Prostate gland (tissue), 2 donors: ENCODE measurements around the gene UCN2.

Experiments
- POLR2A ChIP-seq: fragments of 450-650 bp; IDR thresholded peaks from one replicate; pipeline ENCODE4 v1.6.1; 2016; ENCODE audit warnings: antibody characterized with exemption, mild to moderate bottlenecking
- TF ChIP-seq, protein P1 (sequence below), 4 experiments: fragments of 200-600 bp in 2 of 4; fragments of 450-650 bp in 2 of 4; sonication (generic) in 2 of 4; IDR thresholded peaks; 1 replicate in 3 of 4; 2 replicates in 1 of 4; pipeline ENCODE4 v1.5.1; 2016 to 2019; ENCODE audit warnings: antibody characterized with exemption in 4 of 4, mild to moderate bottlenecking in 2 of 4, moderate library complexity in 2 of 4

DNA sequence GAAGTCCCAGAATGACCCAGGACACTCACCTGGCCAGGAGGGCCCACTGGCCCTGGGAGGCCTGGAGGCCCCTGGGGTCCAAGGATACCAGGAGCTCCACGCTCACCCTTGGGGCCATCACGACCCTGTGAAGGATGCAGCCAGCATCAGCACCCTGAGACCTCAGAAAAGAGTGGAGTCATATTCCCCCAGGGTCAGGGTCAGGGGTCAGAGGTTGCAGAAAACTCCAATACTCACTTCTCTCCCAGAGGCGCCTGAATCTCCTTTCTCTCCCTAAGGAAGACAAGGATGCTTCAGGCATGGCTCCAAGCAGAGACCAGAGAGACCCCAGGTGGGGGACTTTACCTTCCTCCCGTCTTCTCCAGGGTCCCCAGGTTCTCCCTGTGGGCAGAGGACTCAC, 13.1 kb upstream of the UCN2 start:
- TF ChIP-seq, protein P1, sequence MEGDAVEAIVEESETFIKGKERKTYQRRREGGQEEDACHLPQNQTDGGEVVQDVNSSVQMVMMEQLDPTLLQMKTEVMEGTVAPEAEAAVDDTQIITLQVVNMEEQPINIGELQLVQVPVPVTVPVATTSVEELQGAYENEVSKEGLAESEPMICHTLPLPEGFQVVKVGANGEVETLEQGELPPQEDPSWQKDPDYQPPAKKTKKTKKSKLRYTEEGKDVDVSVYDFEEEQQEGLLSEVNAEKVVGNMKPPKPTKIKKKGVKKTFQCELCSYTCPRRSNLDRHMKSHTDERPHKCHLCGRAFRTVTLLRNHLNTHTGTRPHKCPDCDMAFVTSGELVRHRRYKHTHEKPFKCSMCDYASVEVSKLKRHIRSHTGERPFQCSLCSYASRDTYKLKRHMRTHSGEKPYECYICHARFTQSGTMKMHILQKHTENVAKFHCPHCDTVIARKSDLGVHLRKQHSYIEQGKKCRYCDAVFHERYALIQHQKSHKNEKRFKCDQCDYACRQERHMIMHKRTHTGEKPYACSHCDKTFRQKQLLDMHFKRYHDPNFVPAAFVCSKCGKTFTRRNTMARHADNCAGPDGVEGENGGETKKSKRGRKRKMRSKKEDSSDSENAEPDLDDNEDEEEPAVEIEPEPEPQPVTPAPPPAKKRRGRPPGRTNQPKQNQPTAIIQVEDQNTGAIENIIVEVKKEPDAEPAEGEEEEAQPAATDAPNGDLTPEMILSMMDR (IDR thresholded peaks at IDR 0.05): no peak
- TF ChIP-seq POLR2A: no peak
